Esophagus (tissue), 2 donors: ENCODE data around the gene TOPAZ1. TPM values are rescaled to one million over a fixed set of nuclear protein-coding genes. Genes with fewer than 3 reads are reported as not detected.

Experiments
- H3K27ac ChIP-seq, 2 donors: one replicate each; pipeline ENCODE4 v1.5.1; 2013; ENCODE audit warnings: low read depth in 2 of 2, mild to moderate bottlenecking in 2 of 2, inconsistent platforms in 1 of 2, low read length in 1 of 2, moderate library complexity in 1 of 2
- H3K27me3 ChIP-seq, 2 donors: one replicate each; pipeline ENCODE4 v1.6.1; 2013; ENCODE audit warnings: low read length in 2 of 2, control low read depth in 1 of 2, mild to moderate bottlenecking in 1 of 2; ENCODE audit not compliant: insufficient read depth in 2 of 2, control insufficient read depth in 1 of 2
- H3K36me3 ChIP-seq, 2 donors: one replicate each; pipeline ENCODE4 v1.6.1; 2013; ENCODE audit warnings: low read length in 1 of 2; ENCODE audit not compliant: control insufficient read depth in 2 of 2, insufficient read depth in 2 of 2
- H3K4me1 ChIP-seq, 2 donors: one replicate each; pipeline ENCODE4 v1.6.1; 2013; ENCODE audit warnings: low read length in 1 of 2; ENCODE audit not compliant: control insufficient read depth in 2 of 2, insufficient read depth in 2 of 2
- H3K4me3 ChIP-seq, 2 donors: one replicate each; pipeline ENCODE4 v1.5.1; 2013; ENCODE audit warnings: low read length in 2 of 2, mild to moderate bottlenecking in 2 of 2, low read depth in 1 of 2, moderate library complexity in 1 of 2
- H3K9me3 ChIP-seq, 2 donors: one replicate each; pipeline ENCODE4 v1.6.1; 2013; ENCODE audit warnings: mild to moderate bottlenecking in 2 of 2, low read depth in 1 of 2, low read length in 1 of 2, moderate library complexity in 1 of 2; ENCODE audit not compliant: control insufficient read depth in 2 of 2, insufficient read depth in 1 of 2
- WGBS, 2 donors: extraction: QIAGEN DNeasy Blood & Tissue Kit; methylation state at CpG; one replicate each; pipeline ENCODE4 v1.1.7; 2013; 5-methylcytosine and 5-hydroxymethylcytosine counted together
- polyA plus RNA-seq, 2 donors: library from polyadenylated mRNA; stranded (reverse); fragments of 200-250 nt; gene quantifications; one replicate each; pipeline ENCODE4 v1.2.3, GENCODE V29; 2013
- donor health status: healthy with polysubstance abuse.
- donor health status: Bipolar disorder and iron deficiency.

TOPAZ1 gene
- polyA plus RNA-seq, 2 donors, result not detected

DNA sequence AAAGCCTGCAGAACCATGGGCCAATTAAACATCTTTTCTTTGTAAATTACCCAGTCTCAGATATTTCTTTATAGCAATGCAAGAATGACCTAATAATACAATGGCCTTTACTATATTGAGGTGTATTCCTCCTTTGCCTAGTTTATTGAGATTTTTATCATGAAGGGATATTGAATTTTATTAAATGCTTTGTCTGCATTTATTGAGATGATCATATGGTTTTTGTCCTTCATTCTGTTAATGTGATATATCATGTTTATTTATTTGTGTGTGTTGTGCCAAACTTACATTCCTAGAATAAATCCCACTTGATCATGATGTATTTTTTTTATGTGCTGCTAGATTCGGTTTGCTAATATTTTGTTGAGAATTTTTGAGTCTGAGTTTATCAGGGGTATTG, 36.2 kb downstream of the TOPAZ1 start:
- 52 to 67% methylated on average over 1 of the region's 1 CpG for WGBS, 2 donors
- H3K4me3 ChIP-seq, result no peak overlapping the region
- no peaks in the 10 kb centered on the region for H3K27me3 ChIP-seq

GRCh38 chr3:44280077-44280476, 38.4 kb downstream of the TOPAZ1 start:
- 92 to 95% methylated on average over 3 of the region's 3 CpGs for WGBS, 2 donors
- peaks cover 0 to 3% of the 10 kb centered on the region in 2 donors for H3K9me3 ChIP-seq

More for the DNA sequence above, 36.2 kb downstream of the TOPAZ1 start:
- H3K27ac ChIP-seq, result no peak overlapping the region
- H3K36me3 ChIP-seq, result no peaks in the 10 kb centered on the region
- H3K9me3 ChIP-seq, result peaks cover 0 to 3% of the 10 kb centered on the region in 2 donors
- no peaks in the 10 kb centered on the region for H3K4me1 ChIP-seq

DNA sequence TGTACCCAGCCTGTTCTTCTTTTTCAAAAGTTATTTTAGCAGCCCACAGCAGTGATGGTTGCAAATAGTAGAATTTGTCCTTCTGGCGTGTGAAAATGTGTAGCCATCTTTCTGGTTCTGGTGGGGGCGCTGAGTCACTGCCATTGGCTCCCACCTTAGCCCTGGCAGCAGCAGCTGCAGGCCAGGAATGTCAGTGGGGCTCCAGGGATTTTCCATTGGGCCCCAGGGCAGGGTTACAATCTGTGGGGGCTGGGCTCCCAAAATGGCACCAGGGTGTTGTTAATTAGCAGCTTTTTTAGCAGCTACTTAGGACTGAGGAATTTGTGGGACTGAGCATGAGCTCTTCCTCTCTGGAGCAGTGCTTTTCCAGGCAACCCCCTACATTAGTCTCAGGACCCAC, 38.9 kb downstream of the TOPAZ1 start:
- Histone ChIP-seq H3K36me3 (no peaks in the 10 kb centered on the region), H3K4me1 (no peaks in the 10 kb centered on the region), H3K27me3 (no peaks in the 10 kb centered on the region), H3K9me3 (peaks cover 0 to 3% of the 10 kb centered on the region in 2 donors), H3K27ac (no peak overlapping the region), H3K4me3 (no peak overlapping the region)
- 76 to 77% methylated on average over 2 of the region's 2 CpGs for WGBS, 2 donors

More at GRCh38 chr3:44280077-44280476, 38.4 kb downstream of the TOPAZ1 start:
- no peaks in the 10 kb centered on the region for H3K27me3 ChIP-seq
- no peaks in the 10 kb centered on the region for H3K4me1 ChIP-seq
- H3K27ac ChIP-seq, result no peak overlapping the region
- H3K36me3 ChIP-seq, result no peaks in the 10 kb centered on the region
- no peak overlapping the region for H3K4me3 ChIP-seq

- Histone ChIP-seq H3K27ac (no peak overlapping the region), H3K4me3 (no peak overlapping the region), H3K27me3 (no peaks in the 10 kb centered on the region), H3K4me1 (no peaks in the 10 kb centered on the region), H3K36me3 (no peaks in the 10 kb centered on the region), H3K9me3 (no peaks in the 10 kb centered on the region)
- WGBS, 2 donors, result 83 to 86% methylated on average over 2 of the region's 2 CpGs
Measured at GRCh38 chr3:44284949-44285348, 43.3 kb downstream of the TOPAZ1 start.

DNA sequence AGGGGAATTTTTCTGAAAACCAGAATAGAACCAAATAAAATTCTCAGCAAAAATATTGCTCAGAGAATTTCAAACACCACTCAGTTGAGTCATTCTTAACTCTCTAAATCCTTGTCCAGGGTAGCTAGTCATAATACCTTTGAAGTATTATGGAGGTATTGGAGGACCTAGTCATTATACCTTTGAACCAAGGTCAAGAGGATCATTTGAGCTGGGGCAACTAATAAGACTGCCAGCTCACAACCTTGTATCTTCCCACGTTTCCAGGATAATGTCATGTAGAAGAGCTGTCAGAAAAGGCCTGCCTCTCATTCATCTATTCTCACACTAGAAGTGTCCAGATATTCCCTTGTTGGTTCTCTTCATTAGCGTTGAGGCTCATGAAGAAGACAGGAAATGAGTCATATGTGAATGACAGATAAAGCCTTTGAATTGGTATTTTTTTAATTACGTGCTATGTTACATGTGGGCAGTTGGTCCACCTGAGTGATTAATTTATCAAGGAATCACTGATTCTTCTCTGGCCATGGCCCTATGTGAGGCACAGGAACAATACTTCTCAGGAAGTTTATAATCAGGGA, 48.3 kb downstream of the TOPAZ1 start:
- H3K36me3 ChIP-seq, result no peaks in the 10 kb centered on the region
- WGBS, 2 donors, result 51 to 54% methylated on average over 3 of the region's 3 CpGs
- H3K4me1 ChIP-seq, result no peaks in the 10 kb centered on the region
- H3K4me3 ChIP-seq, result no peak overlapping the region
- no peaks in the 10 kb centered on the region for H3K27me3 ChIP-seq
- H3K9me3 ChIP-seq, result no peaks in the 10 kb centered on the region
- H3K27ac ChIP-seq, result no peak overlapping the region

DNA sequence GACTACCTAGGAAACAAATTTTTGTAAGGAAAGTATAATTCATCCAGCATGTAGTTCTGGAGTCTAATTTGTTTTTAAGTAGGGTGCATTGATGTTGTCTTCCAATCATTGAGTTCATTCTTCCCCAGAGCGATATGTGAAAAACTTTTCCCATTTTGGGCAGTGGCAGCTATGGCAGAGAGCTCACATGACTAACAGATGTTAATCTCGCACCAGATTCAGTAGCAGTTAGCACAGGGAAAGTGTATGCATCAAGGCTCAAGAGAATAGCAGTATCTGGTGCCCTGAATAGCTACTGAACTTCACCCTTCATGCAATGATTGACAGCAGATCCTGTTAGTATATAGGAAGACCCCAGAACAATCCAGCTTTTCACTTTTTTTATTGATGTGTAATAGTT, 50.6 kb downstream of the TOPAZ1 start:
- no peak overlapping the region for H3K4me3 ChIP-seq
- H3K27ac ChIP-seq, result no peak overlapping the region
- no peaks in the 10 kb centered on the region for H3K9me3 ChIP-seq
- no peaks in the 10 kb centered on the region for H3K4me1 ChIP-seq
- no peaks in the 10 kb centered on the region for H3K36me3 ChIP-seq
- whole genome bisulfite sequencing, 2 donors, result 84 to 85% methylated on average over 2 of the region's 2 CpGs
- H3K27me3 ChIP-seq, result no peaks in the 10 kb centered on the region

DNA sequence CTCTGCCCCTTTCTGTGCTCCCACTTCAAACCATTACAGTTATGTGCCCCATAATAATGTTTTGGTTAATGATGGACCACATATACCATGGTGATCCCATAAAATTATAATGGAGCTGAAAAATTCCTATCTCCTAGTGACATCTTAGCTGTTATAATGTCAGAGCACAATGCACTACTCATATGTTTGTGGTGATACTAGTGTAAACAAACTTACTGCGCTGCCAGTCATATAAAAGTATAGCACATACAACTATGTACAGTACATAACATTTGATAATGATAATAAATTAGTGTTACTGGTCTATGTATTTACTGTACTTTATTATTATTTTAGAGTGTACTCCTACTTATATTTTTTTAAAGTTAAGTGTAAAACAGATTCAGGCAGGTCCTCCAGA, 51.3 kb downstream of the TOPAZ1 start:
- no peak overlapping the region for H3K27ac ChIP-seq
- H3K36me3 ChIP-seq, result no peaks in the 10 kb centered on the region
- H3K4me1 ChIP-seq, result no peaks in the 10 kb centered on the region
- 90 to 92% methylated on average over 1 of the region's 1 CpG for WGBS, 2 donors
- H3K9me3 ChIP-seq, result no peaks in the 10 kb centered on the region
- no peaks in the 10 kb centered on the region for H3K27me3 ChIP-seq
- no peak overlapping the region for H3K4me3 ChIP-seq

DNA sequence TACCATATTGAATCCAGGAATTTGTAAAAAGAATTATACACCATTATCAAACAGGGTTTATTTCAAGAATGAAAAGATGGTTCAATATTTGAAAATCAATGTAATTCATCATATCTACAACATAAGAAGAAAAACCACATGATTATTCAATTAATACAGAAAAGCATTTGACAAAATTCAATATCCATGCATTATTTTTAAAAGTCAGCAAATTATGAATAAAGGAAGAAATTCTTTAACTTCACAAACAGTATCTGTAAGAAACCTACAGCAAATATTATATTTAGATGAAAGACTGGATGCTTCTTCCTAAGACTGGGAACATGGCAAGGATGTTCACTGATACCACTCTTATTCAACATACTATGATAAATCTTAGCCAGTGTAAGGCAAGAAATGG, 55.6 kb downstream of the TOPAZ1 start:
- Histone ChIP-seq H3K9me3 (no peaks in the 10 kb centered on the region), H3K36me3 (no peaks in the 10 kb centered on the region), H3K4me1 (no peaks in the 10 kb centered on the region), H3K4me3 (no peak overlapping the region), H3K27ac (no peak overlapping the region), H3K27me3 (no peaks in the 10 kb centered on the region)

DNA sequence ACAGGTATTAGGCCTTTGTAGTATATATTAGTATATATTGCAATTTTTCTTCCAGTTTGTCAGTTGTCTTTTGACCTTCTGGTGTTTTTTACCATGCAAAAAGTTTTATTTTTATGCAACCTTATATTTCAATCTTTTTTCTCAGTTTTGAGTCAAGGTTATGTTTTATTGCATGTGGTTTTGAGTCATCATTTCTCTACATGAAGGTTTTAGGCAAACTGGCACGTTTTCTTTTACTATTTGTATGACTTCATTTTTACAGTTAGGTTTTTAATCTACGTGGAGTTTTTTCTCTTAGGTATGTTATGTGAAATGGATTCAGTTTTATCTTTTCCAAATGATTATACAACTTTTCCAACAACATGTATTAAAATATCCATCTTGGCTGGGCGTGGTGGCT, 60.1 kb downstream of the TOPAZ1 start:
- no peaks in the 10 kb centered on the region for H3K36me3 ChIP-seq
- no peak overlapping the region for H3K4me3 ChIP-seq
- no peaks in the 10 kb centered on the region for H3K4me1 ChIP-seq
- H3K27me3 ChIP-seq, result peaks cover 0 to 2% of the 10 kb centered on the region in 2 donors
- no peaks in the 10 kb centered on the region for H3K9me3 ChIP-seq
- WGBS, 2 donors, result 76 to 82% methylated on average over 3 of the region's 3 CpGs
- H3K27ac ChIP-seq, result no peak overlapping the region

GRCh38 chr3:44309500-44309899, 67.8 kb downstream of the TOPAZ1 start:
- no peaks in the 10 kb centered on the region for H3K36me3 ChIP-seq
- no peak overlapping the region for H3K27ac ChIP-seq
- no peaks in the 10 kb centered on the region for H3K4me1 ChIP-seq
- peaks cover 0 to 2% of the 10 kb centered on the region in 2 donors for H3K27me3 ChIP-seq
- H3K4me3 ChIP-seq, result no peak overlapping the region
- H3K9me3 ChIP-seq, result no peaks in the 10 kb centered on the region
